ENCODE measurements around the gene EPS15.

DNA sequence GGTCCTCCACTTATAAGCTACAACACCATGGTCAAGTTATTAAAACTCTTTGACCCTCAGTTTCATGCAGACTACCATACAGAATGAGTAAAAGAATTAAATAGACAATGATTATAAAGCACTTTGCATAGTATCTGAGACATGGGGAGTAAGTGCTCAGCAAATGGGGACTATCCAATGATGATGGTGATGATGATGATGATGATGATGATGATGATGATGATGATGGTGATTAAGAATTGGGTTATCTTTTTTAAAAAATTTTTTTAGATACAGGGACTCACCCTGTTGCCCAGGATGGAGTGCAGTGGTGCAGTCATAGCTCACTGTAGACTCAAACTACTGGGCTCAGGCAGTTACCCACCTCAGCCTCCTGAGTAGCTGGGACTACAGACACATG is 8.1 kb upstream of the EPS15 start:
- no peak for TF ChIP-seq EP300 (IDR thresholded peaks at IDR 0.05; ENCODE audit: borderline replicate concordance in 1 of 2, low read depth in 1 of 2, low read length in 1 of 2)
- TF ChIP-seq, protein P1, sequence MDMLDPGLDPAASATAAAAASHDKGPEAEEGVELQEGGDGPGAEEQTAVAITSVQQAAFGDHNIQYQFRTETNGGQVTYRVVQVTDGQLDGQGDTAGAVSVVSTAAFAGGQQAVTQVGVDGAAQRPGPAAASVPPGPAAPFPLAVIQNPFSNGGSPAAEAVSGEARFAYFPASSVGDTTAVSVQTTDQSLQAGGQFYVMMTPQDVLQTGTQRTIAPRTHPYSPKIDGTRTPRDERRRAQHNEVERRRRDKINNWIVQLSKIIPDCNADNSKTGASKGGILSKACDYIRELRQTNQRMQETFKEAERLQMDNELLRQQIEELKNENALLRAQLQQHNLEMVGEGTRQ (IDR thresholded peaks at IDR 0.05; ENCODE audit: borderline replicate concordance, low read depth, low read length), result no peak
- TF ChIP-seq, protein P2, sequence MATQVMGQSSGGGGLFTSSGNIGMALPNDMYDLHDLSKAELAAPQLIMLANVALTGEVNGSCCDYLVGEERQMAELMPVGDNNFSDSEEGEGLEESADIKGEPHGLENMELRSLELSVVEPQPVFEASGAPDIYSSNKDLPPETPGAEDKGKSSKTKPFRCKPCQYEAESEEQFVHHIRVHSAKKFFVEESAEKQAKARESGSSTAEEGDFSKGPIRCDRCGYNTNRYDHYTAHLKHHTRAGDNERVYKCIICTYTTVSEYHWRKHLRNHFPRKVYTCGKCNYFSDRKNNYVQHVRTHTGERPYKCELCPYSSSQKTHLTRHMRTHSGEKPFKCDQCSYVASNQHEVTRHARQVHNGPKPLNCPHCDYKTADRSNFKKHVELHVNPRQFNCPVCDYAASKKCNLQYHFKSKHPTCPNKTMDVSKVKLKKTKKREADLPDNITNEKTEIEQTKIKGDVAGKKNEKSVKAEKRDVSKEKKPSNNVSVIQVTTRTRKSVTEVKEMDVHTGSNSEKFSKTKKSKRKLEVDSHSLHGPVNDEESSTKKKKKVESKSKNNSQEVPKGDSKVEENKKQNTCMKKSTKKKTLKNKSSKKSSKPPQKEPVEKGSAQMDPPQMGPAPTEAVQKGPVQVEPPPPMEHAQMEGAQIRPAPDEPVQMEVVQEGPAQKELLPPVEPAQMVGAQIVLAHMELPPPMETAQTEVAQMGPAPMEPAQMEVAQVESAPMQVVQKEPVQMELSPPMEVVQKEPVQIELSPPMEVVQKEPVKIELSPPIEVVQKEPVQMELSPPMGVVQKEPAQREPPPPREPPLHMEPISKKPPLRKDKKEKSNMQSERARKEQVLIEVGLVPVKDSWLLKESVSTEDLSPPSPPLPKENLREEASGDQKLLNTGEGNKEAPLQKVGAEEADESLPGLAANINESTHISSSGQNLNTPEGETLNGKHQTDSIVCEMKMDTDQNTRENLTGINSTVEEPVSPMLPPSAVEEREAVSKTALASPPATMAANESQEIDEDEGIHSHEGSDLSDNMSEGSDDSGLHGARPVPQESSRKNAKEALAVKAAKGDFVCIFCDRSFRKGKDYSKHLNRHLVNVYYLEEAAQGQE (IDR thresholded peaks at IDR 0.05; ENCODE audit: low read depth, low read length), result no peak

All from SK-N-SH (cell line).